Measurements from ENCODE around the gene GMPR2. TPM values are rescaled to one million over a fixed set of nuclear protein-coding genes. Genes with fewer than 3 reads are reported as not detected.

Gene GMPR2
- total RNA-seq, 1 donor from 2014 or later, result 35.6 TPM

DNA sequence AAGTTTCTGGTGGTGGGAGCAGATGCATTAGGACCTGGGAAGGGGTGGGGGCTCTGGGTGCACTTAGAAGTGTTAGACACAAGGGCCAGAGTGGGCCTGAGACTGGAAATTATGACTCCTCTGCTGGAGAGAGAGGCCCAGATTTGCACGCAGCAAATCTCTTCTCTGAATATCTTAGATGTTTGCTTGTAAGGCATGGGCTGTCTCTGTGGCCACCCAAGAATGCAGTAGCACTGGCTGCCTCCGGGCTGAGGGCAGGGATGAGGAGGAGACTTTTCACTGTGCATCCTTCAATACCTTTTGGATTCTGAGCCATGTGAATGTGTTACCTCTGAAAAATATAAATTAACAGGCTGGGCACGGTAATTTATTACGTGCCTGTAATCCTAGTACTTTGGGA lies 52.6 kb downstream of the GMPR2 start:
- no peak overlapping the region for H3K4me3 ChIP-seq
- H3K36me3 ChIP-seq, result peaks cover 0 to 8% of the 10 kb centered on the region in 2 donors
- TF ChIP-seq POLR2A (IDR thresholded peaks at IDR 0.05), result no peak
- no peaks in the 10 kb centered on the region for H3K9me3 ChIP-seq
- H3K27ac ChIP-seq, result no peak overlapping the region
- no peak for DNase-seq (ENCODE audit: extremely low spot score in 2 of 2)
- intact Hi-C loops (cut with DNase I), result no loop called here
- H3K4me1 ChIP-seq, result peaks cover 6% of the 10 kb centered on the region
- no peaks in the 10 kb centered on the region for H3K27me3 ChIP-seq

DNA sequence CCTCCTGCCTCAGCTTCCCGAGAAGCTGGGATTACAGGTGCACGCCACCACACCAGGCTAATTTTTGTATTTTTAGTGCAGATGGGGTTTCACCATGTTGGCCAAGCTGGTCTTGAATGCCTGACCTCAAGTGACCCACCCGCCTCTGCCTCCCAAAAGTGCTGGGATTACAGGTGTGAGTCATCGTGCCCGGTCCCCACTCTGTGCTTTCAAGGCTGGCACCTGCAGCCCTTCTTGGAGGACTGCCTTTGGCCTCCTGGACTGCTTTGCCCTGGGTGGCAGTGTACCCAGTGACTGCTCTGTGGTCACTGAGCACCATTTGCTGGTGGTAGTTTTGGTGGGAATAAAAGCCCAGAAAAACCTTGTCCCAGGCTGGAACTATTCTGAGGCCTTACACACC lies 54.3 kb downstream of the GMPR2 start:
- peaks cover 6% of the 10 kb centered on the region for H3K4me1 ChIP-seq
- no peak for DNase-seq (ENCODE audit: extremely low spot score in 2 of 2)
- H3K36me3 ChIP-seq, result peaks cover 0 to 25% of the 10 kb centered on the region in 2 donors
- H3K27me3 ChIP-seq, result no peaks in the 10 kb centered on the region
- H3K4me3 ChIP-seq, result no peak overlapping the region
- intact Hi-C loops (cut with DNase I), result no loop called here
- TF ChIP-seq, protein P1, sequence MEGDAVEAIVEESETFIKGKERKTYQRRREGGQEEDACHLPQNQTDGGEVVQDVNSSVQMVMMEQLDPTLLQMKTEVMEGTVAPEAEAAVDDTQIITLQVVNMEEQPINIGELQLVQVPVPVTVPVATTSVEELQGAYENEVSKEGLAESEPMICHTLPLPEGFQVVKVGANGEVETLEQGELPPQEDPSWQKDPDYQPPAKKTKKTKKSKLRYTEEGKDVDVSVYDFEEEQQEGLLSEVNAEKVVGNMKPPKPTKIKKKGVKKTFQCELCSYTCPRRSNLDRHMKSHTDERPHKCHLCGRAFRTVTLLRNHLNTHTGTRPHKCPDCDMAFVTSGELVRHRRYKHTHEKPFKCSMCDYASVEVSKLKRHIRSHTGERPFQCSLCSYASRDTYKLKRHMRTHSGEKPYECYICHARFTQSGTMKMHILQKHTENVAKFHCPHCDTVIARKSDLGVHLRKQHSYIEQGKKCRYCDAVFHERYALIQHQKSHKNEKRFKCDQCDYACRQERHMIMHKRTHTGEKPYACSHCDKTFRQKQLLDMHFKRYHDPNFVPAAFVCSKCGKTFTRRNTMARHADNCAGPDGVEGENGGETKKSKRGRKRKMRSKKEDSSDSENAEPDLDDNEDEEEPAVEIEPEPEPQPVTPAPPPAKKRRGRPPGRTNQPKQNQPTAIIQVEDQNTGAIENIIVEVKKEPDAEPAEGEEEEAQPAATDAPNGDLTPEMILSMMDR (IDR thresholded peaks at IDR 0.05), result no peak
- TF ChIP-seq POLR2AphosphoS5 (IDR thresholded peaks at IDR 0.05; ENCODE audit: insufficient read depth in 1 of 2, low read depth in 1 of 2), result no peak
- no peak for TF ChIP-seq POLR2A (IDR thresholded peaks at IDR 0.05)
- no peaks in the 10 kb centered on the region for H3K9me3 ChIP-seq
- H3K27ac ChIP-seq, result no peak overlapping the region

Small RNA genes lying within 50 kb of the gene (small RNA-seq; reads per million reads assigned to genes)
- gene AL136295.4 (not detected), gene CHMP4A (not detected), gene MDP1 (not detected)

Other genes with a start within 250 kb of the GMPR2 start
- 16.7 TPM for gene DHRS4L2, start 244.0 kb upstream of the GMPR2 start, total RNA-seq
- 1.2 TPM for gene CARMIL3, start 180.9 kb upstream of the GMPR2 start, total RNA-seq
- gene CPNE6, start 161.4 kb upstream of the GMPR2 start, total RNA-seq, result not detected
- 18.7 TPM for gene PCK2, start 138.6 kb upstream of the GMPR2 start, total RNA-seq
- 75.6 TPM for gene DCAF11, start 118.2 kb upstream of the GMPR2 start, total RNA-seq
- gene NRL, start 118.0 kb upstream of the GMPR2 start, total RNA-seq, result 1.2 TPM
- gene FITM1, start 102.3 kb upstream of the GMPR2 start, total RNA-seq, result not detected
- gene PSME1, start 96.7 kb upstream of the GMPR2 start, total RNA-seq, result 118 TPM
- 23.8 TPM for gene EMC9, start 91.3 kb upstream of the GMPR2 start, total RNA-seq
- 131 TPM for gene PSME2, start 86.3 kb upstream of the GMPR2 start, total RNA-seq
- 87.9 TPM for gene RNF31, start 85.4 kb upstream of the GMPR2 start, total RNA-seq
- gene IRF9, start 71.7 kb upstream of the GMPR2 start, total RNA-seq, result 55.0 TPM
- 5.9 TPM for gene REC8, start 60.8 kb upstream of the GMPR2 start, total RNA-seq
- 28.5 TPM for gene IPO4, start 44.1 kb upstream of the GMPR2 start, total RNA-seq
- 37.3 TPM for gene TM9SF1, start 37.5 kb upstream of the GMPR2 start, total RNA-seq
- 0.74 TPM for gene TSSK4, start 27.2 kb upstream of the GMPR2 start, total RNA-seq
- gene CHMP4A, start 19.4 kb upstream of the GMPR2 start, total RNA-seq, result 37.6 TPM
- gene MDP1, start 16.9 kb upstream of the GMPR2 start, total RNA-seq, result 32.7 TPM
- 140 TPM for gene NEDD8, start 562 bp upstream of the GMPR2 start, total RNA-seq
- gene TINF2, start 9.7 kb downstream of the GMPR2 start, total RNA-seq, result 64.1 TPM
- 269 TPM for gene TGM1, start 30.2 kb downstream of the GMPR2 start, total RNA-seq
- gene RABGGTA, start 38.7 kb downstream of the GMPR2 start, total RNA-seq, result 43.5 TPM
- gene DHRS1, start 66.9 kb downstream of the GMPR2 start, total RNA-seq, result 84.2 TPM
- 13.8 TPM for gene NOP9, start 66.9 kb downstream of the GMPR2 start, total RNA-seq
- gene CIDEB, start 75.0 kb downstream of the GMPR2 start, total RNA-seq, result 16.0 TPM
- gene LTB4R2, start 77.2 kb downstream of the GMPR2 start, total RNA-seq, result 66.5 TPM
- gene LTB4R, start 78.6 kb downstream of the GMPR2 start, total RNA-seq, result 35.1 TPM
- 32.7 TPM for gene ADCY4, start 102.1 kb downstream of the GMPR2 start, total RNA-seq
- 10.1 TPM for gene RIPK3, start 107.1 kb downstream of the GMPR2 start, total RNA-seq
- gene NFATC4, start 135.3 kb downstream of the GMPR2 start, total RNA-seq, result 47.9 TPM
- gene NYNRIN, start 166.1 kb downstream of the GMPR2 start, total RNA-seq, result 14.7 TPM
- 1.7 TPM for gene CBLN3, start 196.7 kb downstream of the GMPR2 start, total RNA-seq
- 41.7 TPM for gene KHNYN, start 197.0 kb downstream of the GMPR2 start, total RNA-seq
- gene SDR39U1, start 209.8 kb downstream of the GMPR2 start, total RNA-seq, result 43.2 TPM